ENCODE measurements around the gene MRPS26. TPM values are rescaled to one million over a fixed set of nuclear protein-coding genes. Genes with fewer than 3 reads are reported as not detected.

Gene MRPS26
- total RNA-seq, 1 experiment from 2014 or later: 58.3 TPM

- no TSS peak for BruUV-seq (replicated peaks)
- Histone ChIP-seq H3K79me2 (ENCODE audit: low read depth) (no peaks in the 10 kb centered on the region), H3K9me3 (ENCODE audit: insufficient read depth, low read depth) (no peaks in the 10 kb centered on the region), H3F3A (ENCODE audit: insufficient read depth, low read depth) (no peaks in the 10 kb centered on the region; the same call in 1 of the 2 replicates), H4K20me1 (ENCODE audit: insufficient read depth) (no peaks in the 10 kb centered on the region), H3K36me3 (ENCODE audit: low read depth) (no peaks in the 10 kb centered on the region), H3K9me2 (ENCODE audit: insufficient read depth) (no peaks in the 10 kb centered on the region), H3K27ac (no peak overlapping the region), H2AFZ (no peak overlapping the region), H3K4me2 (no peak overlapping the region), H3K4me3 (no peak overlapping the region), H3K4me1 (replicated peaks; ENCODE audit: insufficient read depth) (peaks cover 12% of the 10 kb centered on the region), H3K27me3 (ENCODE audit: insufficient read depth, low read depth) (no peaks in the 10 kb centered on the region)
- ChIA-PET POLR2A (ENCODE audit: unreplicated experiment) (no interaction called here), CTCF (no interaction called here)
- no peak for TF ChIP-seq CTCF (conservative IDR thresholded peaks at IDR 0.05)
- intact Hi-C loops (cut with micrococcal nuclease; ENCODE audit: unreplicated experiment): no loop called here
- DNase-seq: no peak
Observed at GRCh38 chr20:3082306-3082951, 36.6 kb downstream of the MRPS26 start.

GRCh38 chr20:3082955-3083952 lies 37.4 kb downstream of the MRPS26 start:
- Histone ChIP-seq H3K9me2 (ENCODE audit: insufficient read depth) (no peaks in the 10 kb centered on the region), H3K4me2 (no peak overlapping the region), H4K20me1 (ENCODE audit: insufficient read depth) (no peaks in the 10 kb centered on the region), H3F3A (ENCODE audit: insufficient read depth, low read depth) (no peaks in the 10 kb centered on the region; the same call in 1 of the 2 replicates), H3K27ac (no peak overlapping the region), H3K79me2 (ENCODE audit: low read depth) (no peaks in the 10 kb centered on the region), H2AFZ (no peak overlapping the region), H3K27me3 (ENCODE audit: insufficient read depth, low read depth) (no peaks in the 10 kb centered on the region), H3K36me3 (ENCODE audit: low read depth) (no peaks in the 10 kb centered on the region), H3K9me3 (ENCODE audit: insufficient read depth, low read depth) (no peaks in the 10 kb centered on the region), H3K4me1 (replicated peaks; ENCODE audit: insufficient read depth) (peaks cover 12% of the 10 kb centered on the region), H3K4me3 (no peak overlapping the region)
- no peak for TF ChIP-seq CTCF (conservative IDR thresholded peaks at IDR 0.05)
- no peak for TF ChIP-seq EZH2 (IDR thresholded peaks at IDR 0.05; ENCODE audit: low read depth)
- no peak for DNase-seq
- POLR2A ChIA-PET (ENCODE audit: unreplicated experiment): no interaction called here
- BruUV-seq (replicated peaks): no TSS peak
- intact Hi-C loops (cut with micrococcal nuclease; ENCODE audit: unreplicated experiment): no loop called here
- CTCF ChIA-PET: no interaction called here

- peaks cover 12% of the 10 kb centered on the region for H3K4me1 ChIP-seq (replicated peaks; ENCODE audit: insufficient read depth)
- no peaks in the 10 kb centered on the region; the same call in 1 of the 2 replicates for H3F3A ChIP-seq (ENCODE audit: insufficient read depth, low read depth)
- H3K4me3 ChIP-seq: no peak within 1 kb of the TSS
- intact Hi-C loops (cut with micrococcal nuclease; ENCODE audit: unreplicated experiment): no loop called here
- no peak within 1 kb of the TSS for H3K27ac ChIP-seq
- H3K4me2 ChIP-seq: no peak within 1 kb of the TSS
- CTCF ChIA-PET: no interaction called here
- H3K9me3 ChIP-seq (ENCODE audit: insufficient read depth, low read depth): no peaks in the 10 kb centered on the region
- no peaks in the 10 kb centered on the region for H3K27me3 ChIP-seq (ENCODE audit: insufficient read depth, low read depth)
- H4K20me1 ChIP-seq (ENCODE audit: insufficient read depth): no peaks in the 10 kb centered on the region
- no TSS peak for BruUV-seq (replicated peaks)
- no peaks in the 10 kb centered on the region for H3K9me2 ChIP-seq (ENCODE audit: insufficient read depth)
- H3K79me2 ChIP-seq (ENCODE audit: low read depth): no peaks in the 10 kb centered on the region
- no peak within 1 kb of the TSS for H2AFZ ChIP-seq
- no peak for DNase-seq
- no peak for TF ChIP-seq CTCF (conservative IDR thresholded peaks at IDR 0.05)
- no peak for TF ChIP-seq EZH2 (IDR thresholded peaks at IDR 0.05; ENCODE audit: low read depth)
- POLR2A ChIA-PET (ENCODE audit: unreplicated experiment): no interaction called here
- H3K36me3 ChIP-seq (ENCODE audit: low read depth): no peaks in the 10 kb centered on the region
Observed at GRCh38 chr20:3084283-3084985, 38.6 kb downstream of the MRPS26 start, which contains the start of gene AVP. Gene AVP, minus strand, starts transcription at chr20:3084724. Its CDS starts 50 bp downstream, at chr20:3084674.

Measured in PC-9 (cell line).